HFFc6 (cell line): ENCODE data around the gene LDLR. TPM values are rescaled to one million over a fixed set of nuclear protein-coding genes. Genes with fewer than 3 reads are reported as not detected.
A peak's percentile ranks its signal among the peaks of the same experiment; 100 is the strongest.
"Not testable (repeated sequence)": the region's sequence is repeated elsewhere in the genome, so short reads cannot be mapped to it uniquely, and the experiment has no call there.

Source experiments
- DNase-seq: peaks from one replicate; pipeline ENCODE4 v3.0.0-alpha.2; 2018
- H3K27ac Mint-ChIP-seq: 2 replicates; pipeline ENCODE4 v1.8.0; 2020; ENCODE audit warnings: mild to moderate bottlenecking, mixed read lengths
- H3K27me3 Mint-ChIP-seq: 2 replicates; pipeline ENCODE4 v1.8.0; 2021; ENCODE audit warnings: mild to moderate bottlenecking, moderate library complexity, mixed read lengths; ENCODE audit not compliant: insufficient read depth
- H3K36me3 Mint-ChIP-seq: 2 replicates; pipeline ENCODE4 v1.8.0; 2021; ENCODE audit warnings: low read depth, mixed read lengths
- H3K4me1 Mint-ChIP-seq: 2 replicates; pipeline ENCODE4 v1.8.0; 2020; ENCODE audit warnings: low read depth, mixed read lengths
- H3K4me3 Mint-ChIP-seq: 2 replicates; pipeline ENCODE4 v1.8.0; 2020; ENCODE audit warnings: mild to moderate bottlenecking, moderate library complexity, mixed read lengths
- H3K9me3 Mint-ChIP-seq: 2 replicates; pipeline ENCODE4 v1.8.0; 2020; ENCODE audit warnings: mild to moderate bottlenecking, mixed read lengths
- CTCF ChIP-seq: fragments of 200-600 bp; sonication (generic); IDR thresholded peaks from 2 replicates; pipeline ENCODE4 v1.5.0; 2021; ENCODE audit warnings: antibody characterized with exemption, mild to moderate bottlenecking
- total RNA-seq, 6 experiments: library from RNA; stranded (reverse); fragmentation: NEBNext Ultra II Directional; extraction: Animal tissue kit (Norgen Biotek cat#: 25700); gene quantifications; 2 replicates in 1 of 6; 3 replicates in 5 of 6; pipeline ENCODE4 v1.2.3, GENCODE V29; 2021

LDLR gene
- total RNA-seq, 6 experiments from 2014 or later: 22.8 to 34.3 (median 28.0) TPM

- no peaks in the 10 kb centered on the region for H3K9me3 Mint-ChIP-seq
- TF ChIP-seq CTCF: peak; percentile 90
- H3K36me3 Mint-ChIP-seq: peaks cover 30% of the 10 kb centered on the region; the same call in 1 of the 2 replicates
- peak; percentile 56 for DNase-seq
- peaks cover 13% of the 10 kb centered on the region for H3K4me1 Mint-ChIP-seq
- H3K27ac Mint-ChIP-seq: peak overlapping the region; percentile 82
- peaks cover 3% of the 10 kb centered on the region for H3K27me3 Mint-ChIP-seq
- H3K4me3 Mint-ChIP-seq: no peak overlapping the region
Observed at GRCh38 chr19:11130824-11131455, 41.7 kb downstream of the LDLR start.

DNA sequence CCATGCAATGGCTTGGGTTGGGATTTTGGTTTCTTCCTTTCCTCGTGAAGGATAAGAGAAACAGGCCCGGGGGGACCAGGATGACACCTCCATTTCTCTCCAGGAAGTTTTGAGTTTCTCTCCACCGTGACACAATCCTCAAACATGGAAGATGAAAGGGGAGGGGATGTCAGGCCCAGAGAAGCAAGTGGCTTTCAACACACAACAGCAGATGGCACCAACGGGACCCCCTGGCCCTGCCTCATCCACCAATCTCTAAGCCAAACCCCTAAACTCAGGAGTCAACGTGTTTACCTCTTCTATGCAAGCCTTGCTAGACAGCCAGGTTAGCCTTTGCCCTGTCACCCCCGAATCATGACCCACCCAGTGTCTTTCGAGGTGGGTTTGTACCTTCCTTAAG lies 42.2 kb downstream of the LDLR start:
- Mint-ChIP-seq H3K9me3 (no peaks in the 10 kb centered on the region), H3K4me3 (no peak overlapping the region), H3K27ac (peak overlapping the region; percentile 82), H3K27me3 (peaks cover 3% of the 10 kb centered on the region), H3K4me1 (peaks cover 18% of the 10 kb centered on the region), H3K36me3 (peaks cover 30% of the 10 kb centered on the region; the same call in 1 of the 2 replicates)
- TF ChIP-seq CTCF: no peak
- DNase-seq: no peak

DNA sequence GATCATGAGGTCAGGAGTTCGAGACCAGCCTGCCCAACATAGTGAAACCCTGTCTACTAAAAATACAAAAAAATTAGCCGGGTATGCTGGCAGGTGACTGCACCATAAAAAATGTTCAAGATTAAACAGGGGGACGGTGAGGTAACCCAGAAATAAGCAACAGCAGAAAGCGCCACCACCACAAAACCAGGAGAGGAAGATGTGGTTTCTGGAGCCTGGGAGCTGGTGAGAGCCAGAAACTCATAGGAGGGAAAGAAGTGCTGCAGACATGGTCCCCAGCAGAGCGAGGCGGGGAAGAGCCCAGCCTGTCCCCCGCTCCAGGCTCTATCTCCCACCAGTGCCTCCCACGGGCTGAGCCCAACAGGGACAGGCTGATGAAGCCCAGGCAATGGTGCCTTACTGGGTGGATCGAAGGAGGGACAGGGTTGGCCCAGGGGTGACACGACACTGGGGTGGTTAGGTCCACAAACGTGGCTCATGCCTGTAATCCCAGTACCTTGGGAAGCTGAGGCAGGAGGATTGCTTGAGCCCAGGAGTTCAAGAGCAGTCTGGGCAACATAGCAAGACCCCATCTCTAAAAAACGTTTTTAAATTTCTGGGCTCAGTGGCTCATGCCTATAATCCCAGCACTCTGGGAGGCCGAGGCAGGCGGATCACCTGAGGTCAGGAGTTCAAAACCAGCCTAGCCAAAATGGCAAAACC lies 47.3 kb downstream of the LDLR start:
- Mint-ChIP-seq H3K4me3 (no peak overlapping the region), H3K9me3 (no peaks in the 10 kb centered on the region), H3K27me3 (peaks cover 1% of the 10 kb centered on the region), H3K4me1 (peaks cover 37% of the 10 kb centered on the region), H3K27ac (peak overlapping the region; percentile 99), H3K36me3 (peaks cover 12% of the 10 kb centered on the region; the same call in 1 of the 2 replicates)
- no peak for TF ChIP-seq CTCF
- DNase-seq: no peak

DNA sequence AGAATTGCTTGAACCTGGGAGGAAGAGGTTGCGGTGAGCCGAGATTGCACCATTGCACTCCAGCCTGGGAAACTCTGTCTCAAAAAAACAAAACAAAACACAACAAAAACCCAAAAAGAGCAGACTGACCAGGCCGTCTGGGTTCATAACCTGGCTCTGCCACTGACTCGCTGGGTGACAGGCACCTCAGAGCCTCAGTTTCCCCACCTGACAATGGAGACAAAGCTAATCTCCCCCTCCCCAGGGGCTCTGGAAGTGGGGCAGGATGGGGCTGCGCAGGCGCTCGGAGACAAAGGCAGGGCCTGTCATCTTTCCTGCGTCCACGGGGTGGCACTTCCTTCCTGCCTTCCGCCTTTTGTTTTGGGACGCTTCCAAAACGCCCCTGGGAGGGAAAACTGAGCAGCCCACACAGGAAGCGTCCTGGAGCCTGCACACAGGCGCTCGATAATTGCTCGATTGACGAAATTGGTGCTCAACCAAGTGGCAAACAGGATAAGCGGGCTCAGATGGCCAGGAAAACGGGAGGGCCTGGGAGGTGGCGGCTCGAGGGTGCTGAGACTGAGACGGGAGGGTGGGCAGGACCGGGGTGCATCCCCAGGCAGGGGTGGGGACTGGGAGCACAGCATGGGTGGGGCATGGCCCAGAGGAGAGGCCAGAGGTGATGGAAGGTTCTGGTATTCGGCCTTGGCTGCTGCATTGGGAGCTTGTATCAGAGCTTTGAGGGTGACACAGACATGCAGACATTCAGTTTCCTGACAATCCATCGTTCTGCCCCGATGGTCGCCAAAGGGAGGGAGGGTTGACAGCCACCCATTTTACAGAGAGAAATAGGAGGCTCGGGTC lies 48.5 kb downstream of the LDLR start:
- peak; percentile 93 for DNase-seq
- Mint-ChIP-seq H3K27ac (peak overlapping the region; percentile 99), H3K4me3 (peak overlapping the region; percentile 82), H3K9me3 (no peaks in the 10 kb centered on the region), H3K36me3 (peaks cover 10% of the 10 kb centered on the region; the same call in 1 of the 2 replicates), H3K27me3 (peaks cover 1% of the 10 kb centered on the region), H3K4me1 (peaks cover 45% of the 10 kb centered on the region)
- TF ChIP-seq CTCF: peak; percentile 90

- DNase-seq: peak; percentile 87
Observed at GRCh38 chr19:11138601-11139300, 49.5 kb downstream of the LDLR start.

GRCh38 chr19:11140023-11140538 lies 50.8 kb downstream of the LDLR start:
- H3K27me3 Mint-ChIP-seq, H3K36me3 Mint-ChIP-seq, H3K9me3 Mint-ChIP-seq, H3K4me3 Mint-ChIP-seq, DNase-seq: not testable (repeated sequence)
- H3K4me1 Mint-ChIP-seq: peaks cover 57% of the 10 kb centered on the region
- H3K27ac Mint-ChIP-seq: peak overlapping the region; percentile 99

More at GRCh38 chr19:11138601-11139300, 49.5 kb downstream of the LDLR start:
- Mint-ChIP-seq H3K36me3 (peaks cover 4% of the 10 kb centered on the region; the same call in 1 of the 2 replicates), H3K4me3 (peak overlapping the region; percentile 76), H3K27me3 (peaks cover under 1% of the 10 kb centered on the region), H3K27ac (peak overlapping the region; percentile 99), H3K9me3 (no peaks in the 10 kb centered on the region), H3K4me1 (peaks cover 55% of the 10 kb centered on the region)
- TF ChIP-seq CTCF: no peak
